Muscle layer of duodenum (tissue), 2 donors: ENCODE measurements around the gene XRCC4.

Source experiments
- H3K27ac ChIP-seq: one replicate; pipeline ENCODE4 v1.7.0; 2013; ENCODE audit warnings: mild to moderate bottlenecking, low read length
- H3K27me3 ChIP-seq: one replicate; pipeline ENCODE4 v1.7.0; 2013; ENCODE audit warnings: low read depth, mild to moderate bottlenecking, control low read depth, low read length
- H3K36me3 ChIP-seq, 2 donors: one replicate each; pipeline ENCODE4 v1.7.0; 2013; ENCODE audit warnings: low read length in 2 of 2, control low read depth in 1 of 2, mild to moderate bottlenecking in 1 of 2; ENCODE audit not compliant: insufficient read depth in 2 of 2, control insufficient read depth in 1 of 2
- H3K4me1 ChIP-seq, 2 donors: one replicate each; pipeline ENCODE4 v1.7.0; 2013; ENCODE audit warnings: low read length in 2 of 2, mild to moderate bottlenecking in 2 of 2, control low read depth in 1 of 2, moderate library complexity in 1 of 2; ENCODE audit not compliant: insufficient read depth in 2 of 2, control insufficient read depth in 1 of 2
- H3K4me3 ChIP-seq, 2 donors: one replicate each; pipeline ENCODE4 v1.7.0; 2013; ENCODE audit warnings: low read length in 2 of 2, low read depth in 1 of 2, mild to moderate bottlenecking in 1 of 2
- H3K9me3 ChIP-seq, 2 donors: one replicate each; pipeline ENCODE4 v1.7.0; 2013; ENCODE audit warnings: low read length in 2 of 2, control low read depth in 1 of 2, mild to moderate bottlenecking in 1 of 2; ENCODE audit not compliant: control insufficient read depth in 1 of 2
- donor health status: healthy.

The XRCC4 gene

GRCh38 chr5:83281176-83281575 lies 203.8 kb downstream of the XRCC4 start:
- Histone ChIP-seq H3K36me3 (no peaks in the 10 kb centered on the region), H3K9me3 (no peaks in the 10 kb centered on the region), H3K4me1 (no peaks in the 10 kb centered on the region), H3K4me3 (no peak overlapping the region), H3K27ac (no peak overlapping the region), H3K27me3 (no peaks in the 10 kb centered on the region)

DNA sequence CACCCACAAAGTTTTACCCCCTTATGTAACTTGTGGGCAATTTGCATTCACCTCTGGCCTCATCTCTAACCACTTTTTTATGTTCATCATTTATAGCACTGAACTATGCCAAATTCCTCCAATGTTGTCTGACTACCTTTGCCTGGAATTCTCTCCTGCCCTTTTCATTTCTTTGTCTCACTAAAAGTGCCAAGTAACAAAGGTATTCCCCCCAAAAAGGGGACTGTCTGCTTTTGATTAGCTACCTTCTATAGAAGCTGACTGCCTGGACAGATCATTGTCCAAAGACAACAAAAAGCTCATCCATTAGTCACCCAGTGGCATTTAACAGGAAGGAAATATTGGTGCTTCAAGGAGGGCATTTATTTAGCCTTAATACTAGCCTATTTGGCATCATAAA lies 204.3 kb downstream of the XRCC4 start:
- H3K9me3 ChIP-seq: no peaks in the 10 kb centered on the region
- H3K4me3 ChIP-seq: no peak overlapping the region
- no peaks in the 10 kb centered on the region for H3K4me1 ChIP-seq
- no peaks in the 10 kb centered on the region for H3K36me3 ChIP-seq
- no peaks in the 10 kb centered on the region for H3K27me3 ChIP-seq
- H3K27ac ChIP-seq: no peak overlapping the region

DNA sequence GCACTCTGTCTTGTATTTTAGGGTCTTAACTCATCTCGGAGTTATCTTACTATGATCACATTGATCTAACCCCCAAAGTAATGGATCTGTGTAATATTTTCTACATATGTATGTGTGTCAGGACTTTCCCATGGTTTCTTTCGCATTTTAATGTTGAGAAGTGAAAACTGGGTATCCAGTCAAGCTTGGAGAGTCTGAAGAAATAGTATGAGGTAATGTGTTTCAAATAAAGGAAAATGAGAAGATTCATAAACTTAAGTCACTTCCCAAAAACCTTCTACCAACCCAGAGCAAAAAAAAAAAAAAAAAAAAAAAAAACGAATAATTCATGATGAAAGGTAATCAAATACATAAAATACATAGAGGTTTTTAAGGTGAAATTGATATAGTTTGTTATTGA lies 206.4 kb downstream of the XRCC4 start:
- no peaks in the 10 kb centered on the region for H3K9me3 ChIP-seq
- H3K4me1 ChIP-seq: no peaks in the 10 kb centered on the region
- no peaks in the 10 kb centered on the region for H3K36me3 ChIP-seq
- H3K27me3 ChIP-seq: no peaks in the 10 kb centered on the region
- no peak overlapping the region for H3K27ac ChIP-seq
- no peak overlapping the region for H3K4me3 ChIP-seq

- Histone ChIP-seq H3K4me1 (no peaks in the 10 kb centered on the region), H3K27me3 (no peaks in the 10 kb centered on the region), H3K9me3 (no peaks in the 10 kb centered on the region), H3K36me3 (no peaks in the 10 kb centered on the region), H3K27ac (no peak overlapping the region), H3K4me3 (no peak overlapping the region)
Observed at GRCh38 chr5:83285661-83286398, 208.5 kb downstream of the XRCC4 start.

DNA sequence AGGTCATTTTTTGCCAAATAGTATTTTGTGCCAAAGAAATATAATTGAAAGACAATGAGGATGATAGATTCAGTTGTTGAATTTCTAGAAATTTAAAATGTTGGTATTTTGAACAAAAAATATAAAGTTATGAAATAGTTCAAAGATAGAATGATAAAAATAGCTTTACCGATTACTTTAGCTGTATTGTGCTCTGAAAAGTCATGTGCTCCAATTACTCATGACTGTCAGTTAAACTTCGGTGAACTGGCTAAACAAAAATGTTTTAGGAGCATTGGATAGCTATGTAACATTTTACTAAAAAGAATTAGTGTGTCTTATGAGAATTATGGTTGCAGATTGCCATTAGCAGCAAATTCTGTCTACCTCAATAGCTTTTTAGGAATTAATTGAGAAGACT lies 216.9 kb downstream of the XRCC4 start:
- no peak overlapping the region for H3K4me3 ChIP-seq
- no peaks in the 10 kb centered on the region for H3K36me3 ChIP-seq
- H3K27ac ChIP-seq: no peak overlapping the region
- H3K4me1 ChIP-seq: no peaks in the 10 kb centered on the region
- H3K9me3 ChIP-seq: peaks cover 0 to 2% of the 10 kb centered on the region in 2 donors
- H3K27me3 ChIP-seq: no peaks in the 10 kb centered on the region

GRCh38 chr5:83299353-83299752 lies 222.0 kb downstream of the XRCC4 start:
- Histone ChIP-seq H3K4me3 (no peak overlapping the region), H3K4me1 (no peaks in the 10 kb centered on the region), H3K27me3 (no peaks in the 10 kb centered on the region), H3K36me3 (no peaks in the 10 kb centered on the region), H3K27ac (no peak overlapping the region), H3K9me3 (peaks cover 0 to 10% of the 10 kb centered on the region in 2 donors)

GRCh38 chr5:83306572-83307241 lies 229.4 kb downstream of the XRCC4 start:
- Histone ChIP-seq H3K9me3 (no peaks in the 10 kb centered on the region), H3K27me3 (no peaks in the 10 kb centered on the region), H3K27ac (no peak overlapping the region), H3K4me1 (no peaks in the 10 kb centered on the region), H3K36me3 (no peaks in the 10 kb centered on the region), H3K4me3 (no peak overlapping the region)

GRCh38 chr5:83312663-83313062 lies 235.3 kb downstream of the XRCC4 start:
- H3K36me3 ChIP-seq: no peaks in the 10 kb centered on the region
- H3K4me1 ChIP-seq: no peaks in the 10 kb centered on the region
- H3K9me3 ChIP-seq: peaks cover 0 to 11% of the 10 kb centered on the region in 2 donors
- no peak overlapping the region for H3K4me3 ChIP-seq
- no peaks in the 10 kb centered on the region for H3K27me3 ChIP-seq
- H3K27ac ChIP-seq: no peak overlapping the region

GRCh38 chr5:83313436-83313835 lies 236.1 kb downstream of the XRCC4 start:
- Histone ChIP-seq H3K36me3 (no peaks in the 10 kb centered on the region), H3K27me3 (no peaks in the 10 kb centered on the region), H3K4me3 (no peak overlapping the region), H3K9me3 (peaks cover 0 to 11% of the 10 kb centered on the region in 2 donors), H3K4me1 (no peaks in the 10 kb centered on the region), H3K27ac (peak overlapping the region; percentile 18)

DNA sequence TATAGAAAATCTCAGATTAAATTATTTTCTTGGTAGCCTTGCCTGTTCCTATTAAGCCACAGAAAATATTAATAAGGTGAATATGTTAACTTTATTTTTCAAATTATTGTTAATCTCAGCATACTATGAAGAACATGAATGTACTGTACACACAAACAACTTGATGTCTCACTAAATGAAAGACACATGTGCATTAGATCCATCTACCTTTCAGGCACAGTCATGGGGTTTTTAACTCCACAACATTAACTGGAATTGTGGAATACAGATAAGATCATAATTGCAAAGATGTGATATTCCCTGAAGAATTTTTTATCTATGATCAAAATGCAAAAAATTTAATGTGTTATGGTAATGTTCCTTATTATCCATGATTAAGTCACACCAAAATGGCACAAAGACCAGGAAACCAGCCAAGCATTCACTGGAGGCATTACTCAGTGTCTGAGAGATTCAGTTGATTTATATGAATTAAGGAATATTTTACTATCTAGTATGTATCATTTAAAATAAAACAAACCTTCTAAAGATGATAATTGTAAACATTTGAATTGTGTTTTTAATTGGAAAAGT lies 244.2 kb downstream of the XRCC4 start:
- Histone ChIP-seq H3K27me3 (no peaks in the 10 kb centered on the region), H3K4me3 (no peak overlapping the region), H3K36me3 (no peaks in the 10 kb centered on the region), H3K27ac (no peak overlapping the region), H3K4me1 (no peaks in the 10 kb centered on the region), H3K9me3 (no peaks in the 10 kb centered on the region)

GRCh38 chr5:83322273-83322924 lies 245.1 kb downstream of the XRCC4 start:
- H3K27me3 ChIP-seq: no peaks in the 10 kb centered on the region
- no peaks in the 10 kb centered on the region for H3K4me1 ChIP-seq
- no peaks in the 10 kb centered on the region for H3K36me3 ChIP-seq
- no peaks in the 10 kb centered on the region for H3K9me3 ChIP-seq
- H3K27ac ChIP-seq: no peak overlapping the region
- no peak overlapping the region for H3K4me3 ChIP-seq
